Measurements from ENCODE around the gene BCL3.
"Not testable (repeated sequence)": the region's sequence is repeated elsewhere in the genome, so short reads cannot be mapped to it uniquely, and the experiment has no call there.

Gene BCL3

GRCh38 chr19:44748426-44749254 lies at the start of gene BCL3:
Gene BCL3 (plus strand): TSS chr19:44748708. CDS start chr19:44748791, 83 bp downstream.
- peak; percentile 64 for DNase-seq (ENCODE audit: low read depth)

GRCh38 chr19:44700547-44700946 lies 48.0 kb upstream of the BCL3 start:
- no peak for DNase-seq (ENCODE audit: low read depth)

GRCh38 chr19:44701228-44701627 lies 47.3 kb upstream of the BCL3 start:
- DNase-seq (ENCODE audit: low read depth): no peak

DNA sequence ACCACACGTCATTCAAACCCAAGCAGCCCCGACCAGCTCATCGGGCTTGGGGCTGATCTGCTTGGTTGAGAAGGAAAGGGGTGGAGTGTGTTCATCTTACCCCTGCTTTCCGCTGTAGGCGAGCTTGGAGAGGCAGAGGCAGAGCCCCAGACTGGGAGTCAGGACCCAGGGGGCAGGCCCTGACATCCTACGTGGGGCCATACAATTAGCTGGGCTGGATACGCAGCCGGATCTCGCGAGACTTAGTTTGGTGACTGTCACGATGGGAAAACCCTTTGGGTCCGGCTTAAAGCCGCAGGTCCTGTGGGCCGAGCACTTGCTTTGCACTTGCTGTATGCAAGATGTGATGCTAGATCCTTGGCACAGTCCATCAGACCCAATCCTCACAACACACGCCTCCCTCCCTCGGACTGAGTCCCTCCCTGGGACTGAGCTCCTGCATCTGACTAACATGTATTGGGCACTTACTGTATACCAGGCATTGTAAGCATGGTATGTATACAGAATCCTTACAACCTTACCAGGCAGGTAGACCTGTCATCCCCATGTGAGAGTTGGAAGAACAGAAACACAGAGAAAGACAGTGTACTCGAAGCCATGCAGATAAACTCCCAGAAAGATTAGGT lies 45.8 kb upstream of the BCL3 start:
- DNase-seq (ENCODE audit: low read depth): no peak

GRCh38 chr19:44703336-44704078 lies 45.0 kb upstream of the BCL3 start:
- no peak for DNase-seq (ENCODE audit: low read depth)

- DNase-seq (ENCODE audit: low read depth): no peak
Observed at GRCh38 chr19:44704982-44705381, 43.5 kb upstream of the BCL3 start.

DNA sequence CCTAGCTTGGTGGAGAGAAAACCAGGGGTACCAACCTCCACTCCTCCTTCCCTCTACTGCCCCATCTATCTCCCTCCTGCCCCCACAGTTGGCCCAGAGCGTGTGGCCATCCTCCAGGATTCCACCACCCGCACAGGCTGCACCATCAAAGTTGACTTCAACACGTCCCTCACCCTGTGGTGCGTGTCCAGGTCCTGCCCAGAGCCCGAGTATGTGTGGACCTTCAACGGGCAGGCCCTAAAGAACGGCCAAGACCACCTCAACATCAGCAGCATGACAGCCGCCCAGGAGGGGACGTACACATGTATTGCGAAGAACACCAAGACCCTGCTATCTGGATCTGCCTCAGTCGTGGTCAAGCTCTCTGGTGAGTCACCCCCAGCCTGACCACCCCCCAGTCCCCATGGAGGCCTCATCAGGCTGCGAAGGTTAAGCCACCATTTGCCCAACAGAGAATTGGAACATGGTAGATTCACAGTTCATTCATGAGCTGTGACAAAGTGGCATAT lies 43.0 kb upstream of the BCL3 start:
- no peak for DNase-seq (ENCODE audit: low read depth)

DNA sequence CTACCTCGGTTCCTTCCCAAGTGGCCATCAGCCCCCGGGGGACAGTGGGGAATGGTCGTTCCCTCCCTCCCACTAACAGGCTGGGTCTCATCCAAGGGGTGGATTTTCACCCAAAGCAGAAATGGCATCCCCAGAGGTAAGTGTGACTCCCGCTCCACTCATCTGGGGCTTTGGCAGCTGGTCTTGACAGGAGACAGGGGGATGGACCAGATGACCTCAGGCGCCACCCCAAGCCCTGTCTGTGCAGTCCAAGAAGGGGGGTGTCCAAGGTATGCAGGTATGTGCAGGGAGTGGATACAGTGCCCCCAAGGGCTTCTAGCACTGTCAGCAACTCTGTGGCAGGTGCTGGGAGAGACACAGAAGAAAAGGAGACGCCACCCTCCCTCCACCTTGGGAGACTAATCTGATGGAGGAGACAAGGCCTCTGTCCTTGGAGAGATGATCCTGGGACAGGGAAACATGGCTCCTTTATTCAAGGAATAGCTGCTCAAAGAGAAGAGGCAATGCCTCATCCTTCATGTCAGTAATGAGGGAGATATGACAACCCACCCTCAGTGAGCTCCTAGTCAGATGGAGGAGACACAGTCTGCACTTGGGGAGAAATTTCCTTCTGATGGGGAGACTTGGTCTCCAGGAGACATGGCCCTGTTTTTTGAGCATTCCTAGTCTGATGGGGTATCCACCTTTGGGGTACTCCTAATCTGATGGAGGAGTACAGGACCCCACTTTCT lies 41.8 kb upstream of the BCL3 start:
- no peak for DNase-seq (ENCODE audit: low read depth)

- DNase-seq (ENCODE audit: low read depth): no peak
Observed at GRCh38 chr19:44707794-44708193, 40.7 kb upstream of the BCL3 start.

DNA sequence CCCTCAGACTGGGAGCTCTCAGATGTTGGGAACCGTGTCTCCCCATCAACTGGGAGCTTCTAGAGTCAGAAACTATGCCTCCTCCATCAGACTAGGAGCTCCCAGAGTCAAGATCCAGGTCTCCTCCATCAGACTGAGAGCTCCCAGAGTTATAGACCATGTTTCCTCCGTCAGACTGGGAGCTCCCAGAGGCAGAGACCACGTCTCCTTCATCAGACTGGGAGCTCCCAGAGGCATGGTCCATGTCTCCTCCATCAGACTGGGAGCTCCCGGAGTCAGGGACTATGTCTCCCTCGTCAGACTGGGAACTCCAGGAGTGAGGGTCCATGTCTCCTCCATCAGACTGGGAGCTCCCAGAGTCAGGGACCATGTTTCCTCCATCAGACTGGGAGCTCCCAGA lies 39.6 kb upstream of the BCL3 start:
- DNase-seq (ENCODE audit: low read depth): no peak

- DNase-seq (ENCODE audit: low read depth): not testable (repeated sequence)
Observed at GRCh38 chr19:44709434-44710266, 38.9 kb upstream of the BCL3 start.

GRCh38 chr19:44710483-44710882 lies 38.0 kb upstream of the BCL3 start:
- no peak for DNase-seq (ENCODE audit: low read depth)

DNA sequence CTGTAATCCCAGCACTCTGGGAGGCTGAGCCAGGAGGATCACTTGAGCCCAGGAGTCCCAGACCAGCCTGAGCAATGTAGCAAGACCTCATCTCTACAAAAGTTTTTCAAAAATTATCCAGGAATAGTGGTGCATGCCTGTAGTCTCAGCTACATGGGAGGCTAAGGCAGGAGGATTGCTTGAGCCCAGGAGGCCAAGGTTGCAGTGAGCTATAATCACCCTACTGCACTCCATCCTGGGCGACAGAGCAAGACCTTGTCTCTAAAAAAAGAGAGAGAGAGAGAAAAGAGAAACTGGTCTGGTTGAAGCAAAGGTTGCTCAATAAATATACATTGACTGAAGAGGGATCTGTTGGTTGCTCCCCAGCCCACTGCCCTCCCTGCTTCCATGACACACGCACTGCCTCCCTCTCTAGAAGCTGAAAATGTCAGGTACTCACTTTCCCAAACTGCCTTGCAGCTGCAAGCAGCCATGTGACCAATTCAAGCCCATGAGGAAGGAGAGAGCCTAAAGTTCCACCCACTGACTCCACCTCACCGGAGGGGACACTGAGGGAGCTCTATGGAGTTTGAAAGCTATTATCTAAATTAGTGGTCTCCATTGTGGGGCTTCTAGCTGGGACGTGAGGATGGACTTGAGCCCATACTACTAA lies 35.5 kb upstream of the BCL3 start:
- no peak for DNase-seq (ENCODE audit: low read depth)

- DNase-seq (ENCODE audit: low read depth): no peak
Observed at GRCh38 chr19:44714597-44715169, 33.8 kb upstream of the BCL3 start.

DNA sequence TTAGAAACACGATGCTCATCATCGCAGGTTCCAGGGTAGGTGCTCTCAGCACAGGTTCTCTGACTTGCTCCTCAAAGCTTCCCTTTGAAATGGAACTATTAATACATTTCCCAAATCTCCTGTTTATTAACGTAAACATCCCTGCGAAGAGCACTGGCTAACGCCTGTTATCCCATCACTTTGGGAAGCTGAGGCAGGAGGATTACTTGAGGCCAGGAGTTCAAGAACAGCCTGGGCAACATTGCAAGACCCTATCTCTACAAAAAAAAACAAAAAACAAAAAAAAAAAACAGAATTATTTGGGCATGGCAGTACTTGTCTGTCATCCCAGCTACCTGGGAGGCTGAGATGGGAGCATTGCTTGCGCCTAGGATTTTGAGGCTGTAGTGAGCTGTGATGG lies 30.9 kb upstream of the BCL3 start:
- DNase-seq (ENCODE audit: low read depth): no peak

DNA sequence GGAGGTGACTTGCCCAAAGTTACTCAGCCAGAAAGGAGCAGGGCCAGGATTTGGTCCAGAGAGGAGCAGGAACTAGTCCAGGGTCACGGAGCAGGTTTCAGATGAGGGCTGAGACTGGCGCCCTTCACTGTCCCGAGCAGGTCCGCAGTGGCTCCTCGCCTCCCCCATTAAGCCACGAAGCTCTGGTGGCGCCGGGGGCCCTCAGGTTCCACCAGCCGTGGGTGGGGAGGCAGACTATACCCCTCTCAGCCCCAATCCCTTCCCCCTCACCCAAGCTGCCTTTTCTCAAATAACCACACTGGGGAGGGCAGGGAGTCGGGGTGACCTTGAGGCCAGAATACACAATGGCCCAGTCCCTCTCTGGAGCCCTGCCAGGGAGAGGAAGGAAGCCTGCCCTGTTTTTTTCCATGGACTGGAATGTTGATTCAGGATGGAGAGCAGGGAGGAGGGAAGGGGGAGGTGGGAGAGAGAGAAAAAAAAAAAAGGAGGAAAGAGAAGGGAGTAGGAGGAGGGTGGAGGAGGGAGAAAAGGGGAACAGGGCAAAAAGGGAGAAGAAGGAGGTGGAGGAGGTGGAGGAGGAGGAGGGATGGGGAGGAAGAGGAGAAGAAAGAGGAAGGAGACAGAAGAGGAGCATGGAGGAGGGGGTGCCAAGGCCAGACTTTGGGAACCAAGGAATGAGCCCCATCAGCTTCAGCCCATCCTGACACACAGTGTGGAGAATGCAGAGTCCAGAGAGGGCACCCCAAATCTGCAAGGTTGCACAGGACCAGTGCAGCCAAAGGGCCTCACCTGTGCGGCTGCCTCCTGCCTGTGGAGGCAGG lies 29.9 kb upstream of the BCL3 start:
- DNase-seq (ENCODE audit: low read depth): no peak

GRCh38 chr19:44719262-44719701 lies 29.2 kb upstream of the BCL3 start:
- DNase-seq (ENCODE audit: low read depth): no peak

GRCh38 chr19:44720396-44720795 lies 28.1 kb upstream of the BCL3 start:
- DNase-seq (ENCODE audit: low read depth): not testable (repeated sequence)

GRCh38 chr19:44720945-44721344 lies 27.6 kb upstream of the BCL3 start:
- DNase-seq (ENCODE audit: low read depth): no peak
